ENCODE data around the gene PHACTR3.

GRCh38 chr20:59837623-59838394 is 233.5 kb downstream of the PHACTR3 start:
- TF ChIP-seq, protein P1, sequence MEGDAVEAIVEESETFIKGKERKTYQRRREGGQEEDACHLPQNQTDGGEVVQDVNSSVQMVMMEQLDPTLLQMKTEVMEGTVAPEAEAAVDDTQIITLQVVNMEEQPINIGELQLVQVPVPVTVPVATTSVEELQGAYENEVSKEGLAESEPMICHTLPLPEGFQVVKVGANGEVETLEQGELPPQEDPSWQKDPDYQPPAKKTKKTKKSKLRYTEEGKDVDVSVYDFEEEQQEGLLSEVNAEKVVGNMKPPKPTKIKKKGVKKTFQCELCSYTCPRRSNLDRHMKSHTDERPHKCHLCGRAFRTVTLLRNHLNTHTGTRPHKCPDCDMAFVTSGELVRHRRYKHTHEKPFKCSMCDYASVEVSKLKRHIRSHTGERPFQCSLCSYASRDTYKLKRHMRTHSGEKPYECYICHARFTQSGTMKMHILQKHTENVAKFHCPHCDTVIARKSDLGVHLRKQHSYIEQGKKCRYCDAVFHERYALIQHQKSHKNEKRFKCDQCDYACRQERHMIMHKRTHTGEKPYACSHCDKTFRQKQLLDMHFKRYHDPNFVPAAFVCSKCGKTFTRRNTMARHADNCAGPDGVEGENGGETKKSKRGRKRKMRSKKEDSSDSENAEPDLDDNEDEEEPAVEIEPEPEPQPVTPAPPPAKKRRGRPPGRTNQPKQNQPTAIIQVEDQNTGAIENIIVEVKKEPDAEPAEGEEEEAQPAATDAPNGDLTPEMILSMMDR (conservative IDR thresholded peaks at IDR 0.05): no peak
- no peak for TF ChIP-seq ZFX (IDR thresholded peaks at IDR 0.05)

All from C4-2B (cell line).